OCI-LY7 (cell line): ENCODE measurements around the gene NREP. TPM values are rescaled to one million over a fixed set of nuclear protein-coding genes. Genes with fewer than 3 reads are reported as not detected.

Experiments used
- BruUV-seq: library from RNA; stranded (reverse); fragments of 400-500 nt; replicated peaks from 2 replicates; lab custom pipeline; 2021; lab: Mats Ljungman, UMichigan
- CTCF ChIA-PET: fragments of 300-600 bp; sonication (Branson Sonifier 250); formaldehyde crosslinking; loops from one replicate; lab custom pipeline; 2022; ENCODE audit warnings: antibody characterized with exemption; ENCODE audit not compliant: unreplicated experiment; lab: Charles Lee
- POLR2A ChIA-PET: fragments of 300-600 bp; sonication (Branson Sonifier 250); formaldehyde crosslinking; loops from one replicate; lab custom pipeline; 2022; ENCODE audit warnings: antibody characterized with exemption; lab: Charles Lee
- DNase-seq: peaks from one replicate; pipeline ENCODE4 v3.0.0-alpha.2; 2015; ENCODE audit warnings: low spot score
- H2AFZ ChIP-seq: fragments of 200-600 bp; sonication (generic), shearing (Covaris generic); 2 replicates; pipeline ENCODE4 v1.6.1; 2014; ENCODE audit warnings: mild to moderate bottlenecking, antibody characterized with exemption, low read length, moderate library complexity
- H3K27ac ChIP-seq: fragments of 200-600 bp; sonication (generic); 2 replicates; pipeline ENCODE4 v1.5.1; 2014; ENCODE audit warnings: mixed run types, low read depth, mild to moderate bottlenecking, moderate library complexity, low read length, inconsistent platforms; ENCODE audit not compliant: poor library complexity, severe bottlenecking
- H3K36me3 ChIP-seq: fragments of 200-600 bp; sonication (generic); 2 replicates; pipeline ENCODE4 v1.6.1; 2014; ENCODE audit warnings: mild to moderate bottlenecking, antibody characterized with exemption, low read length, moderate library complexity, mixed read lengths; ENCODE audit not compliant: insufficient read depth
- H3K4me1 ChIP-seq: fragments of 200-600 bp; sonication (generic); 2 replicates; pipeline ENCODE4 v1.5.1; 2014; ENCODE audit warnings: mild to moderate bottlenecking, low read length; ENCODE audit not compliant: insufficient read depth, poor library complexity, severe bottlenecking
- H3K4me2 ChIP-seq: fragments of 200-600 bp; sonication (generic); 2 replicates; pipeline ENCODE4 v1.6.1; 2014; ENCODE audit warnings: mild to moderate bottlenecking, low read length
- H3K4me3 ChIP-seq: fragments of 200-600 bp; sonication (generic); 2 replicates; pipeline ENCODE4 v1.5.1; 2014; ENCODE audit warnings: mild to moderate bottlenecking, low read depth, low read length; ENCODE audit not compliant: poor library complexity, severe bottlenecking
- H3K79me2 ChIP-seq: fragments of 200-600 bp; sonication (generic); 2 replicates; pipeline ENCODE4 v1.6.1; 2016; ENCODE audit warnings: low read depth, mild to moderate bottlenecking, low read length, moderate library complexity, mixed read lengths; ENCODE audit not compliant: insufficient read depth
- H3K9me2 ChIP-seq: fragments of 200-600 bp; sonication (generic); 2 replicates; pipeline ENCODE4 v1.6.1; 2016; ENCODE audit warnings: mild to moderate bottlenecking, low read length, mixed read lengths; ENCODE audit not compliant: insufficient read depth
- H3K9me3 ChIP-seq: fragments of 200-600 bp; sonication (generic); 2 replicates; pipeline ENCODE4 v1.6.1; 2014; ENCODE audit warnings: mild to moderate bottlenecking, mixed run types, low read length, mixed read lengths
- H4K20me1 ChIP-seq: fragments of 200-600 bp; sonication (generic); 2 replicates; pipeline ENCODE4 v1.6.1; 2014; ENCODE audit warnings: mild to moderate bottlenecking, antibody characterized with exemption, low read length, moderate library complexity, mixed read lengths; ENCODE audit not compliant: insufficient read depth
- CTCF ChIP-seq: fragments of 200-600 bp; sonication (generic); conservative IDR thresholded peaks from 2 replicates; pipeline ENCODE4 v1.5.1; 2014; ENCODE audit warnings: mild to moderate bottlenecking, antibody characterized with exemption, low read length, moderate library complexity, mixed read lengths
- EZH2phosphoT487 ChIP-seq: fragments of 200-600 bp; sonication (generic); IDR thresholded peaks from 2 replicates; pipeline ENCODE4 v1.6.1; 2018; ENCODE audit warnings: low read depth, borderline replicate concordance, mild to moderate bottlenecking, mixed run types, antibody characterized with exemption, low read length, moderate library complexity, mixed read lengths
- intact Hi-C: fragments of 100-400 bp; cut with micrococcal nuclease; formaldehyde crosslinking; loops from one replicate; pipeline ENCODE4 v1.10.0; 2022; ENCODE audit not compliant: unreplicated experiment
- total RNA-seq, 2 experiments: library from RNA; depleted of rRNA in 1 of 2; stranded (reverse); fragments of >200 nt in 1 of 2; shearing (Covaris generic) in 1 of 2; gene quantifications; 2 replicates each; pipeline ENCODE4 v1.2.3, GENCODE V29; 2014 to 2022

NREP gene
- total RNA-seq, 2 experiments from 2014 or later: 40.0 to 100 TPM

- Histone ChIP-seq H3K36me3 (no peaks in the 10 kb centered on the region), H3K79me2 (no peaks in the 10 kb centered on the region), H3K27ac (no peak overlapping the region), H3K4me3 (no peak overlapping the region), H3K4me2 (no peak overlapping the region), H2AFZ (no peak overlapping the region), H3K4me1 (peaks cover 5% of the 10 kb centered on the region), H3K9me3 (no peaks in the 10 kb centered on the region), H4K20me1 (no peaks in the 10 kb centered on the region), H3K9me2 (no peaks in the 10 kb centered on the region)
- BruUV-seq: no TSS peak
- ChIA-PET POLR2A (interaction anchor here (0.7 to 1.9 kb wide), 2 partner anchors 11 to 312 kb away, joined by 7 to 8 read pairs; no protein-coding TSS in a partner anchor), CTCF (no interaction called here)
- no peak for TF ChIP-seq EZH2phosphoT487
- TF ChIP-seq CTCF: no peak
- DNase-seq: no peak
- intact Hi-C loops: no loop called here
Observed at GRCh38 chr5:111691914-111692313, 65.1 kb downstream of the NREP start.

- Histone ChIP-seq H3K27ac (no peak overlapping the region), H4K20me1 (no peaks in the 10 kb centered on the region), H3K36me3 (no peaks in the 10 kb centered on the region), H3K4me3 (no peak overlapping the region), H3K4me1 (peaks cover 5% of the 10 kb centered on the region), H3K9me2 (no peaks in the 10 kb centered on the region), H3K79me2 (no peaks in the 10 kb centered on the region), H3K4me2 (no peak overlapping the region), H3K9me3 (no peaks in the 10 kb centered on the region; the same call in 1 of the 2 replicates), H2AFZ (no peak overlapping the region)
- ChIA-PET POLR2A (interaction anchor here (0.7 to 1.9 kb wide), 2 partner anchors 11 to 313 kb away, joined by 7 to 8 read pairs; no protein-coding TSS in a partner anchor), CTCF (no interaction called here)
- DNase-seq: no peak
- TF ChIP-seq CTCF: no peak
- no peak for TF ChIP-seq EZH2phosphoT487
- BruUV-seq: no TSS peak
- intact Hi-C loops: no loop called here
Observed at GRCh38 chr5:111691508-111691907, 65.5 kb downstream of the NREP start.

- no peaks in the 10 kb centered on the region; the same call in 1 of the 2 replicates for H3K9me3 ChIP-seq
- H3K4me3 ChIP-seq: no peak overlapping the region
- BruUV-seq: no TSS peak
- H3K4me2 ChIP-seq: no peak overlapping the region
- CTCF ChIA-PET: no interaction called here
- H3K9me2 ChIP-seq: no peaks in the 10 kb centered on the region
- no peak for TF ChIP-seq CTCF
- no peak for TF ChIP-seq EZH2phosphoT487
- POLR2A ChIA-PET: interaction anchor here (0.8 to 1.8 kb wide), 3 partner anchors 9 to 17 kb away, joined by 3 to 14 read pairs (median 5); no protein-coding TSS in a partner anchor
- H3K4me1 ChIP-seq: peaks cover 9% of the 10 kb centered on the region
- no peak overlapping the region for H3K27ac ChIP-seq
- H4K20me1 ChIP-seq: no peaks in the 10 kb centered on the region
- no peak for DNase-seq
- intact Hi-C loops: loop anchor here (5.0 kb wide), 1 partner anchor 133 kb away; no protein-coding TSS in a partner anchor
- no peaks in the 10 kb centered on the region for H3K79me2 ChIP-seq
- H3K36me3 ChIP-seq: no peaks in the 10 kb centered on the region
- H2AFZ ChIP-seq: no peak overlapping the region
Observed at GRCh38 chr5:111689357-111689935, 67.5 kb downstream of the NREP start.
